ENCODE data around the gene SLC16A12.

DNA sequence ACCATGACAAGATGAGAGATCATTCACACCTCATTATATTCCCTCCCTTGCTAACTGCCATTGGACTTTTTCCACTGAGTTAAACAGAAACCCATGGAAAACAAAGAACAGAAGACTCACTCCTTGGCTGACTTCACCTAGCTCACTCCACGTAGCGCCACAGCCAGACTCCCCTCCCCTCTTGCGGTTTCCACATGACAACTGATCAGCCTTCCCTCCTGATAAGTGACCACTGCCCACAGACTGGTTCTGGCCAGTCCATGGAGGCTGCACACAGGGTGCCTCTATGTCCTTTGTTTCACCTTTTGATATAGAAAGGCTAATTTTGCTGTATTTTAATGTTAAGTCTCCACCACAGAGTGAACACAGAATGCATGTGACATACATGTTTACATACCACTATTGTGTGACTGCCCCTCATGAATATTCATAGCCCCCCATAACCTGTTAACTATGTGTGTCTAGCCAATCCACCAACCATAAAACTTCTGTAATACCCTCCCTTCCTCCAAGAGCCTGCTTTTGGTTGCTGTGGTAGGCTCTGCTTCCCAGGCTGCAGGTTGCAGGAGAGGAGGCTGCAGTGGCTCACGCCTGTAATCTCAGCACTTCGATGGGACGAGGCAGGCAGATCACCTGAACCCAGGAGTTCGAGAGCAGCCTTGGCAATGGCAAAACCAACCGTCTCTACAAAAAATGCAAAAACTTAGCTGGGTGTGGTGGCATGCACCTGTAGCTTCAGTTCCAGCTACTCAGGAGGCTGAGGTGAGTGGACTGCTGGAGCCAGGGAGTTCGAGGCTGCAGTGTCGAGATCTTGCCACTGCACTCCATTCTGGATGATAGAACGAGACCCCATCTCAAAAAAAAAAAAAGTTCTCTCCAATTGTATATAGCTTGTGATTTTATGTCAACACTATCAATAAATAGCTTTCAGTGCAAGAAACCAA, 131.0 kb downstream of the SLC16A12 start:
- TF ChIP-seq, protein P1, sequence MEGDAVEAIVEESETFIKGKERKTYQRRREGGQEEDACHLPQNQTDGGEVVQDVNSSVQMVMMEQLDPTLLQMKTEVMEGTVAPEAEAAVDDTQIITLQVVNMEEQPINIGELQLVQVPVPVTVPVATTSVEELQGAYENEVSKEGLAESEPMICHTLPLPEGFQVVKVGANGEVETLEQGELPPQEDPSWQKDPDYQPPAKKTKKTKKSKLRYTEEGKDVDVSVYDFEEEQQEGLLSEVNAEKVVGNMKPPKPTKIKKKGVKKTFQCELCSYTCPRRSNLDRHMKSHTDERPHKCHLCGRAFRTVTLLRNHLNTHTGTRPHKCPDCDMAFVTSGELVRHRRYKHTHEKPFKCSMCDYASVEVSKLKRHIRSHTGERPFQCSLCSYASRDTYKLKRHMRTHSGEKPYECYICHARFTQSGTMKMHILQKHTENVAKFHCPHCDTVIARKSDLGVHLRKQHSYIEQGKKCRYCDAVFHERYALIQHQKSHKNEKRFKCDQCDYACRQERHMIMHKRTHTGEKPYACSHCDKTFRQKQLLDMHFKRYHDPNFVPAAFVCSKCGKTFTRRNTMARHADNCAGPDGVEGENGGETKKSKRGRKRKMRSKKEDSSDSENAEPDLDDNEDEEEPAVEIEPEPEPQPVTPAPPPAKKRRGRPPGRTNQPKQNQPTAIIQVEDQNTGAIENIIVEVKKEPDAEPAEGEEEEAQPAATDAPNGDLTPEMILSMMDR (IDR thresholded peaks at IDR 0.05), result no peak
- no peak for TF ChIP-seq POLR2A (IDR thresholded peaks at IDR 0.05)
